HEK293T (cell line): ENCODE measurements around the gene PLXNB3.

Experiments
- BHLHE40 ChIP-seq: fragments of 450-650 bp; IDR thresholded peaks from 2 replicates; pipeline ENCODE4 v1.6.1; 2016; ENCODE audit warnings: mild to moderate bottlenecking, moderate library complexity, borderline replicate concordance
- FOXA1 ChIP-seq: fragments of 450-650 bp; IDR thresholded peaks from 2 replicates; pipeline ENCODE4 v1.6.1; 2016; ENCODE audit warnings: mild to moderate bottlenecking
- FOXK2 ChIP-seq: fragments of 450-650 bp; IDR thresholded peaks from 2 replicates; pipeline ENCODE4 v1.6.1; 2016; ENCODE audit warnings: mild to moderate bottlenecking
- L3MBTL2 ChIP-seq: fragments of 450-650 bp; conservative IDR thresholded peaks from 2 replicates; pipeline ENCODE4 v1.6.1; 2016; ENCODE audit warnings: mild to moderate bottlenecking
- LEF1 ChIP-seq: fragments of 450-650 bp; IDR thresholded peaks from 2 replicates; pipeline ENCODE4 v1.6.1; 2017; ENCODE audit warnings: mild to moderate bottlenecking, borderline replicate concordance
- SP1 ChIP-seq: fragments of 450-650 bp; IDR thresholded peaks from 2 replicates; pipeline ENCODE4 v1.6.1; 2017
- SUZ12 ChIP-seq: fragments of 450-650 bp; IDR thresholded peaks from 2 replicates; pipeline ENCODE4 v1.6.1; 2016; ENCODE audit warnings: mild to moderate bottlenecking

GRCh38 chrX:153820601-153821000, 56.6 kb downstream of the PLXNB3 start:
- TF ChIP-seq SP1 (no peak), BHLHE40 (no peak), FOXA1 (no peak), FOXK2 (no peak), SUZ12 (no peak), L3MBTL2 (no peak), LEF1 (no peak)
